HG03432 (cell line): ENCODE measurements around the gene RNASE12.

Source experiments
- ATAC-seq: cut with Tn5 transposase; IDR thresholded peaks from one replicate; pipeline ENCODE4 v1.9.1; 2021; ENCODE audit warnings: mild to moderate bottlenecking, moderate library complexity; ENCODE audit not compliant: unreplicated experiment

Gene RNASE12

GRCh38 chr14:20546877-20547276, 44.3 kb downstream of the RNASE12 start:
- no peak for ATAC-seq
